ENCODE measurements around the gene CCND2.

Gene CCND2

DNA sequence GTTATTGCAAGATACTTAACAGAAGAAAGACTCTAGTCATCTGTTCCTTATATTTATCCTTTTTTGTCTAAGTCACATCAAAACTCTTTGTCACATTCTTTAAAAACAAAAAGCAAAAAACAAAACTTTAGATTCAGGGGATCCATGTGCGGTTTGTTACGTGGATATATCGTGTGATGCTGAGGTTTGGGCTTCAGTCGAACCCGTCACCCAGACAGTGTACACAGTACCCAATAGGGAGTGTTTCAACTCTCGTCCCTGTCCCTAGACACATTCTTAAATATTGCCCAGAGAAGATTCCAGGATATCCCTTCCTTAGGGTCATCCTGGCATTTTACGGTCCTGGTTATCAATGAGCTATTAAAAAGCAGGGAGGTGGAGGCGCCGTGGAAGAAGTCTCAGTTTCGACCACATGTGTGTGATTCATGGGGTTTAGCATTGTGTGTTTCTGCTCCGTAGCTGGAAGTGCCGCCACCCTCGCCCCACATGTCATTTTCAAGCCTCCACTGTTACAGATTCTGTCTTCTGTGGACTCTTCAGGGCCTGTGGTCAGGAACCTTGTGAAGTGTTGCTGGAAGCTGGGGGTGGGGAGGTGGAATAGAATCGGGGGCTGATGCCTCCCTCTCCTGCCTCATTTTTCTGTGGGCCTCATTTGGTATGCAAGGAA is 19.9 kb downstream of the CCND2 start:
- in situ Hi-C loops (cut with MboI; ENCODE audit: low sequenced_read_pairs, unreplicated experiment): loop anchor here (25.0 kb wide), 1 partner anchor 306 kb away; no protein-coding TSS in a partner anchor
- no peak for DNase-seq (ENCODE audit: low spot score)
- TF ChIP-seq, protein P1, sequence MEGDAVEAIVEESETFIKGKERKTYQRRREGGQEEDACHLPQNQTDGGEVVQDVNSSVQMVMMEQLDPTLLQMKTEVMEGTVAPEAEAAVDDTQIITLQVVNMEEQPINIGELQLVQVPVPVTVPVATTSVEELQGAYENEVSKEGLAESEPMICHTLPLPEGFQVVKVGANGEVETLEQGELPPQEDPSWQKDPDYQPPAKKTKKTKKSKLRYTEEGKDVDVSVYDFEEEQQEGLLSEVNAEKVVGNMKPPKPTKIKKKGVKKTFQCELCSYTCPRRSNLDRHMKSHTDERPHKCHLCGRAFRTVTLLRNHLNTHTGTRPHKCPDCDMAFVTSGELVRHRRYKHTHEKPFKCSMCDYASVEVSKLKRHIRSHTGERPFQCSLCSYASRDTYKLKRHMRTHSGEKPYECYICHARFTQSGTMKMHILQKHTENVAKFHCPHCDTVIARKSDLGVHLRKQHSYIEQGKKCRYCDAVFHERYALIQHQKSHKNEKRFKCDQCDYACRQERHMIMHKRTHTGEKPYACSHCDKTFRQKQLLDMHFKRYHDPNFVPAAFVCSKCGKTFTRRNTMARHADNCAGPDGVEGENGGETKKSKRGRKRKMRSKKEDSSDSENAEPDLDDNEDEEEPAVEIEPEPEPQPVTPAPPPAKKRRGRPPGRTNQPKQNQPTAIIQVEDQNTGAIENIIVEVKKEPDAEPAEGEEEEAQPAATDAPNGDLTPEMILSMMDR (IDR thresholded peaks at IDR 0.05; ENCODE audit: borderline replicate concordance, control extremely low read depth, extremely low read depth, insufficient read depth, missing control alignments): no peak

DNA sequence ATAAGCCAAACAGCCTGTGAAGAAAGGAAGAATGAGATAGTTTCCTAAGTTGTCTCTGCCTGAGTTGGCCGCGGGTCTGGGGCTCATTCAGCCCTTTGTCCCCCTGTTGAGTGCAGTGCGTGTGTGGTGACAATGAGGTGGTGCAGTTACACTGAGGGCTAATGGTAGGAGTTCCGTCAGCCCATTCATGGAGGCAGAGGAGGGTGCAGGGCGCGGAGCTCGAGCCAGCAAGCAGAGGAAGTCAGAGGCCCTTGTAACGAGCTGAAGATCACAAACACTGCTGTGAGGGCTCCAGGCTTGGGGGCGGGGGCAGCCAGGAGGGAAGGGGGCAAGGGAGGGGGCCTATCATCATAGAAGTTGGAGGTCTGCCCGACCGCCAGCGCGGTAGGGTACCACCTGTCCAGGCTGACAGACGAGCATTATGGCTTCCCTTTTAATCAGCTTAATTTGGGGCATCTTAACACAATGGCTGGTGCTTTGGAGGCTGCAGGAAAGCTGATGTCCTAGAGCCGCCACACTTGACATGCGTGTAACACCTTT is 20.5 kb downstream of the CCND2 start:
- in situ Hi-C loops (cut with MboI; ENCODE audit: low sequenced_read_pairs, unreplicated experiment): loop anchor here (25.0 kb wide), 1 partner anchor 307 kb away; no protein-coding TSS in a partner anchor
- TF ChIP-seq, protein P1 (IDR thresholded peaks at IDR 0.05; ENCODE audit: borderline replicate concordance, control extremely low read depth, extremely low read depth, insufficient read depth, missing control alignments): no peak
- no peak for DNase-seq (ENCODE audit: low spot score)

DNA sequence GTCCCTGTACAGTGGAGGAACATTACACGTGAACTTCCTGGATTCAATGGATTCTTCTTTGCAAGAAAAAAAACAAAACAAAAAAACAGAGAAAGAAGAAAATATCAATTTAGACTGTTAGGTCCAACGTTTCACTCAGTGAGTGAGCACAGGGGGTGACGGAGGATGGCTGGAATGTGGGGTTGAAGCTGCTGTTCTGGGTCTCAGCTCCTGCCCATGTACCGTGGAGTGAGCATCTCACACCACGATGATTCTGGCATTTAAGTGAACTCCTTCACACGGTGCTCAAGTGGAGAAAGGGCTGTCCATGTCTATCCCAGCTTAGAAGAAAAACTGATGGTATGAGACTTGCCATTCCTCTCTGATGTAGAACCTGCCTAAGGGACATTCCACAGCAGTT is 23.2 kb downstream of the CCND2 start:
- no peak for DNase-seq (ENCODE audit: low spot score)
- TF ChIP-seq, protein P1 (IDR thresholded peaks at IDR 0.05; ENCODE audit: borderline replicate concordance, control extremely low read depth, extremely low read depth, insufficient read depth, missing control alignments): no peak
- in situ Hi-C loops (cut with MboI; ENCODE audit: low sequenced_read_pairs, unreplicated experiment): loop anchor here (25.0 kb wide), 1 partner anchor 309 kb away; no protein-coding TSS in a partner anchor

DNA sequence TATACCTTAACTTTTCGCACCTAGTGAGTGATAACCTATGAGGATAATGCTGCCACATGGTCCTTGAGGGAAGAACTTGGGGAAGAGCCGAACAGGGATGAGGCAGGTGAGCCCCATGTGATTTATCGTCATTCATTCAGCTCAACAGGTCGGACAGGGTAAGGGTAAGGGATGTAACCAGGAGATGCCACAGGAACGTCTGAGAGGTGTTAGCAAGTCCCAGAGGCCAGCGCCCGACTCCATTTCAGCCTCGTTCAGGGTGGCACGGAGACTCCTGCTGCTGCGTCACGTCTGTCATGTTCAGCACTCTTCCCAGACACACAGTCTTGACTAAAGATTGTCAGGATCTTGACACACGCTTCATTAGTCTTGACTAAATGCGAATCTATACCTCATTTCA is 24.1 kb downstream of the CCND2 start:
- no peak for DNase-seq (ENCODE audit: low spot score)
- TF ChIP-seq, protein P1 (IDR thresholded peaks at IDR 0.05; ENCODE audit: borderline replicate concordance, control extremely low read depth, extremely low read depth, insufficient read depth, missing control alignments): no peak
- in situ Hi-C loops (cut with MboI; ENCODE audit: low sequenced_read_pairs, unreplicated experiment): loop anchor here (25.0 kb wide), 1 partner anchor 310 kb away; no protein-coding TSS in a partner anchor

DNA sequence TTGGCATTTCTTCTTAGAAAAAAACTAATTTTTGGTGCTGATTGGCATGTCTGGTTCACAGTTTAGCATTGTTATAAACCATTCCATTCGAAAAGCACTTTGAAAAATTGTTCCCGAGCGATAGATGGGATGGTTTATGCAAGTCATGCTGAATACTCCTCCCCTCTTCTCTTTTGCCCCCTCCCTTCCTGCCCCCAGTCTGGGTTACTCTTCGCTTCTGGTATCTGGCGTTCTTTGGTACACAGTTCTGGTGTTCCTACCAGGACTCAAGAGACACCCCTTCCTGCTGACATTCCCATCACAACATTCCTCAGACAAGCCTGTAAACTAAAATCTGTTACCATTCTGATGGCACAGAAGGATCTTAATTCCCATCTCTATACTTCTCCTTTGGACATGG is 27.3 kb downstream of the CCND2 start:
- DNase-seq (ENCODE audit: low spot score): no peak
- in situ Hi-C loops (cut with MboI; ENCODE audit: low sequenced_read_pairs, unreplicated experiment): loop anchor here (10.0 kb wide), 1 partner anchor 406 kb away; no protein-coding TSS in a partner anchor
- TF ChIP-seq, protein P1 (IDR thresholded peaks at IDR 0.05; ENCODE audit: borderline replicate concordance, control extremely low read depth, extremely low read depth, insufficient read depth, missing control alignments): no peak

DNA sequence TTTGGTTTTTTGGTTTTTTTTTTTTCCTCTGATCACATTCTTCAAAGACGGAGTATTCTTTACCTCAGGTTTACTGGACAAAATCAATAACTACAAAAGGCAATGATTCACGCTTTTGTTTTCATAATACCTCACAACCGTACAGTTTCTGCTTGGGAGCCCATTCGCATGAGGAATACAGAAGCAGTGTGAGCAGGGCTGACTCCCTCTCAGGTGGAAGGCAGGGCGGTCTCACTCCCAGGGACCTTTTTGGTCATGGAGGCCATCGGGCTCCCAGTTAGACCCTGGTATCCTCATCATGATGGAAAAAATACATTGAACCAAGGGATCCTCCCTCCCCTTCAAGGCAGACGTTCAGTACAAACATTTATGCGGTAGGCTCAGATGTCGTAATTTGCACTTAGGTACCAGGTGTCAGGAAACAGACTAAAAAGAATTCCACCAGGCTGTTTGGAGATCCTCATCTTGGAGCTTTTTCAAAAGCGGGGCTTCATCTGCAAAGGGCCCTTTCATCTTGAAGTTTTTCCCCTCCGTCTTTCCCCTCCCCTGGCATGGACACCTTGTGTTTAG is 28.5 kb downstream of the CCND2 start:
- TF ChIP-seq, protein P1 (IDR thresholded peaks at IDR 0.05; ENCODE audit: borderline replicate concordance, control extremely low read depth, extremely low read depth, insufficient read depth, missing control alignments): no peak
- in situ Hi-C loops (cut with MboI; ENCODE audit: low sequenced_read_pairs, unreplicated experiment): loop anchor here (10.0 kb wide), 1 partner anchor 407 kb away; no protein-coding TSS in a partner anchor
- DNase-seq (ENCODE audit: low spot score): no peak

Measured in GM13976 (cell line).